H9 (cell line): ENCODE data around the gene EIF4G2. TPM values are rescaled to one million over a fixed set of nuclear protein-coding genes. Genes with fewer than 3 reads are reported as not detected.

ENCODE experiments used
- DNase-seq: peaks from one replicate; pipeline ENCODE4 v3.0.0-alpha.2; 2017
- H2AFZ ChIP-seq: one replicate; pipeline ENCODE4 v1.6.1; 2013; ENCODE audit warnings: mild to moderate bottlenecking, low read length, control low read depth, moderate library complexity
- H2AK5ac ChIP-seq: 2 replicates; pipeline ENCODE4 v1.6.1; 2013; ENCODE audit warnings: low read length, control low read depth, mixed read lengths; ENCODE audit not compliant: insufficient read length
- H2BK120ac ChIP-seq: one replicate; pipeline ENCODE4 v1.6.1; 2013; ENCODE audit warnings: low read depth, mild to moderate bottlenecking, low read length, control low read depth, inconsistent platforms; ENCODE audit not compliant: poor library complexity, severe bottlenecking
- H2BK12ac ChIP-seq: 2 replicates; pipeline ENCODE4 v1.6.1; 2013; ENCODE audit warnings: low read length, control low read depth, mixed read lengths, low read depth; ENCODE audit not compliant: insufficient read length
- H2BK15ac ChIP-seq: 2 replicates; pipeline ENCODE4 v1.6.1; 2013; ENCODE audit warnings: low read depth, low read length, control low read depth
- H2BK20ac ChIP-seq: one replicate; pipeline ENCODE4 v1.6.1; 2013; ENCODE audit warnings: low read depth, mild to moderate bottlenecking, low read length, control low read depth, inconsistent platforms; ENCODE audit not compliant: poor library complexity, severe bottlenecking
- H2BK5ac ChIP-seq: 2 replicates; pipeline ENCODE4 v1.6.1; 2013; ENCODE audit warnings: low read length, control low read depth, mixed read lengths; ENCODE audit not compliant: insufficient read length
- H3K14ac ChIP-seq: 2 replicates; pipeline ENCODE4 v1.6.1; 2013; ENCODE audit warnings: low read length, control low read depth; ENCODE audit not compliant: insufficient read depth
- H3K18ac ChIP-seq: 2 replicates; pipeline ENCODE4 v1.6.1; 2013; ENCODE audit warnings: low read depth, mild to moderate bottlenecking, mixed read lengths, low read length, control low read depth; ENCODE audit not compliant: insufficient read length
- H3K23ac ChIP-seq: 2 replicates; pipeline ENCODE4 v1.6.1; 2013; ENCODE audit warnings: low read length, control low read depth, mixed read lengths, low read depth; ENCODE audit not compliant: insufficient read length
- H3K23me2 ChIP-seq: 2 replicates; pipeline ENCODE4 v1.6.1; 2013; ENCODE audit warnings: low read depth, mild to moderate bottlenecking, mixed read lengths, low read length, control low read depth; ENCODE audit not compliant: insufficient read length, poor library complexity, severe bottlenecking
- H3K27ac ChIP-seq: 2 replicates; pipeline ENCODE4 v1.5.1; 2013; ENCODE audit warnings: low read length, control low read depth, mixed read lengths, low read depth; ENCODE audit not compliant: insufficient read length
- H3K27me3 ChIP-seq: 2 replicates; pipeline ENCODE4 v1.6.1; 2013; ENCODE audit warnings: low read length, control low read depth, inconsistent platforms; ENCODE audit not compliant: insufficient read depth
- H3K4ac ChIP-seq: 2 replicates; pipeline ENCODE4 v1.6.1; 2013; ENCODE audit warnings: low read depth, mild to moderate bottlenecking, control low read depth, inconsistent platforms, low read length, moderate library complexity
- H3K4me1 ChIP-seq: 2 replicates; pipeline ENCODE4 v1.6.1; 2013; ENCODE audit warnings: low read length, control low read depth, inconsistent platforms; ENCODE audit not compliant: insufficient read depth
- H3K4me2 ChIP-seq: 2 replicates; pipeline ENCODE4 v1.6.1; 2013; ENCODE audit warnings: low read length, control low read depth, mixed read lengths; ENCODE audit not compliant: insufficient read length, insufficient read depth
- H3K56ac ChIP-seq: 2 replicates; pipeline ENCODE4 v1.6.1; 2013; ENCODE audit warnings: low read depth, mild to moderate bottlenecking, mixed read lengths, low read length, control low read depth; ENCODE audit not compliant: insufficient read length
- H3K79me1 ChIP-seq: 2 replicates; pipeline ENCODE4 v1.6.1; 2013; ENCODE audit warnings: low read depth, mild to moderate bottlenecking, moderate library complexity, low read length, control low read depth, inconsistent platforms; ENCODE audit not compliant: insufficient read depth, poor library complexity, severe bottlenecking
- H3K79me2 ChIP-seq: 2 replicates; pipeline ENCODE4 v1.6.1; 2013; ENCODE audit warnings: low read length, control low read depth, inconsistent platforms; ENCODE audit not compliant: insufficient read depth
- H3K9ac ChIP-seq: 2 replicates; pipeline ENCODE4 v1.6.1; 2013; ENCODE audit warnings: low read length, control low read depth, mixed read lengths; ENCODE audit not compliant: insufficient read length; ENCODE audit errors: extremely low read depth
- H3K9me3 ChIP-seq: one replicate; pipeline ENCODE4 v1.6.1; 2013; ENCODE audit warnings: low read depth, low read length, inconsistent platforms; ENCODE audit not compliant: control insufficient read depth
- H3T11ph ChIP-seq: one replicate; pipeline ENCODE4 v1.6.1; 2013; ENCODE audit warnings: mild to moderate bottlenecking, low read length, control low read depth, inconsistent platforms
- H4K20me1 ChIP-seq: one replicate; pipeline ENCODE4 v1.6.1; 2013; ENCODE audit not compliant: control insufficient read depth, insufficient read length, insufficient read depth
- H4K5ac ChIP-seq: 2 replicates; pipeline ENCODE4 v1.6.1; 2013; ENCODE audit warnings: low read depth, mild to moderate bottlenecking, mixed read lengths, low read length, control low read depth; ENCODE audit not compliant: insufficient read length
- H4K8ac ChIP-seq: replicated peaks from 2 replicates; pipeline ENCODE4 v1.6.1; 2013; ENCODE audit warnings: low read length, control low read depth, mixed read lengths, low read depth; ENCODE audit not compliant: insufficient read length
- H4K91ac ChIP-seq: 2 replicates; pipeline ENCODE4 v1.6.1; 2013; ENCODE audit warnings: low read depth, mild to moderate bottlenecking, moderate library complexity, mixed read lengths, low read length, control low read depth; ENCODE audit not compliant: insufficient read length
- H3K27ac Mint-ChIP-seq, 3 experiments: 2 replicates in 2 of 3; 3 replicates in 1 of 3; pipeline ENCODE4 v1.8.0; 2020 to 2021; ENCODE audit warnings: mixed read lengths in 3 of 3, mild to moderate bottlenecking in 1 of 3, moderate library complexity in 1 of 3
- H3K27me3 Mint-ChIP-seq: 2 replicates; pipeline ENCODE4 v1.8.0; 2021; ENCODE audit warnings: low read depth, mild to moderate bottlenecking, moderate library complexity, mixed read lengths
- H3K36me3 Mint-ChIP-seq, 3 experiments: 2 replicates in 2 of 3; 3 replicates in 1 of 3; pipeline ENCODE4 v1.8.0; 2020 to 2021; ENCODE audit warnings: low read depth in 3 of 3, mixed read lengths in 3 of 3; ENCODE audit not compliant: insufficient read depth in 1 of 3
- H3K4me1 Mint-ChIP-seq, 2 experiments: 2 replicates each; pipeline ENCODE4 v1.8.0; 2020; ENCODE audit warnings: mixed read lengths in 2 of 2
- H3K4me3 Mint-ChIP-seq, 2 experiments: 2 replicates in 1 of 2; 3 replicates in 1 of 2; pipeline ENCODE4 v1.8.0; 2020 to 2021; ENCODE audit warnings: mild to moderate bottlenecking in 2 of 2, mixed read lengths in 2 of 2, moderate library complexity in 1 of 2
- H3K9me3 Mint-ChIP-seq, 2 experiments: 2 replicates in 1 of 2; 3 replicates in 1 of 2; pipeline ENCODE4 v1.8.0; 2020; ENCODE audit warnings: mild to moderate bottlenecking in 2 of 2, mixed read lengths in 2 of 2, moderate library complexity in 1 of 2
- WGBS: extraction: QIAGEN DNeasy Blood & Tissue Kit; methylation state at CpG from one replicate; pipeline ENCODE4 v1.1.7; 2013; ENCODE audit warnings: missing lambda C conversion rate, low lambda C conversion rate, mixed read lengths; ENCODE audit not compliant: insufficient read length; ENCODE audit errors: extremely low coverage; 5-methylcytosine and 5-hydroxymethylcytosine counted together
- total RNA-seq: library from RNA; stranded (reverse); gene quantifications from 2 replicates; pipeline ENCODE4 v1.2.1, GENCODE V29; 2021
- TF ChIP-seq, protein P1 (sequence below): fragments of 200-600 bp; sonication (generic); conservative IDR thresholded peaks from 3 replicates; pipeline ENCODE4 v1.8.0; 2021; ENCODE audit warnings: antibody characterized with exemption, mild to moderate bottlenecking

EIF4G2 gene
- total RNA-seq, 1 experiment from 2014 or later, result 1,013 TPM

GRCh38 chr11:10855295-10855694, 46.6 kb upstream of the EIF4G2 start:
- Histone ChIP-seq H3K9me3 (no peaks in the 10 kb centered on the region), H3K9ac (no peak overlapping the region), H3K79me1 (no peaks in the 10 kb centered on the region), H2BK120ac (no peak overlapping the region), H4K5ac (no peak overlapping the region), H3K56ac (no peak overlapping the region), H3K23ac (no peak overlapping the region), H2AK5ac (no peak overlapping the region), H2BK15ac (no peak overlapping the region), H2BK12ac (no peak overlapping the region), H3K23me2 (peaks cover 14% of the 10 kb centered on the region), H4K20me1 (no peaks in the 10 kb centered on the region), H2BK20ac (no peak overlapping the region), H3K79me2 (peaks cover 5% of the 10 kb centered on the region; the same call in 1 of the 2 replicates), H4K91ac (no peak overlapping the region), H4K8ac (no peak overlapping the region), H3K4ac (no peak overlapping the region), H3K18ac (no peak overlapping the region), H2AFZ (no peak overlapping the region), H3K4me2 (no peak overlapping the region), H3T11ph (no peak overlapping the region), H3K14ac (no peak overlapping the region), H3K27me3 (no peaks in the 10 kb centered on the region), H3K27ac (no peak overlapping the region), H3K4me1 (no peaks in the 10 kb centered on the region), H2BK5ac (no peak overlapping the region)
- TF ChIP-seq, protein P1, sequence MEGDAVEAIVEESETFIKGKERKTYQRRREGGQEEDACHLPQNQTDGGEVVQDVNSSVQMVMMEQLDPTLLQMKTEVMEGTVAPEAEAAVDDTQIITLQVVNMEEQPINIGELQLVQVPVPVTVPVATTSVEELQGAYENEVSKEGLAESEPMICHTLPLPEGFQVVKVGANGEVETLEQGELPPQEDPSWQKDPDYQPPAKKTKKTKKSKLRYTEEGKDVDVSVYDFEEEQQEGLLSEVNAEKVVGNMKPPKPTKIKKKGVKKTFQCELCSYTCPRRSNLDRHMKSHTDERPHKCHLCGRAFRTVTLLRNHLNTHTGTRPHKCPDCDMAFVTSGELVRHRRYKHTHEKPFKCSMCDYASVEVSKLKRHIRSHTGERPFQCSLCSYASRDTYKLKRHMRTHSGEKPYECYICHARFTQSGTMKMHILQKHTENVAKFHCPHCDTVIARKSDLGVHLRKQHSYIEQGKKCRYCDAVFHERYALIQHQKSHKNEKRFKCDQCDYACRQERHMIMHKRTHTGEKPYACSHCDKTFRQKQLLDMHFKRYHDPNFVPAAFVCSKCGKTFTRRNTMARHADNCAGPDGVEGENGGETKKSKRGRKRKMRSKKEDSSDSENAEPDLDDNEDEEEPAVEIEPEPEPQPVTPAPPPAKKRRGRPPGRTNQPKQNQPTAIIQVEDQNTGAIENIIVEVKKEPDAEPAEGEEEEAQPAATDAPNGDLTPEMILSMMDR, result no peak
- Mint-ChIP-seq H3K9me3 (peaks cover 0 to 2% of the 10 kb centered on the region in 2 experiments; a peak in 1 of 5 replicates), H3K27ac (no peak overlapping the region), H3K36me3 (peaks cover 25 to 47% (median 41%) of the 10 kb centered on the region in 3 experiments), H3K27me3 (no peaks in the 10 kb centered on the region), H3K4me3 (no peak overlapping the region), H3K4me1 (peaks cover 22 to 23% of the 10 kb centered on the region in 2 experiments)
- no CpG with 5 or more reads among the region's 2 CpGs for WGBS
- no peak for DNase-seq
